ENCODE data around the gene NKAIN4.

Gene NKAIN4

GRCh38 chr20:63291811-63292210 is 37.5 kb upstream of the NKAIN4 start:
- no peaks in the 10 kb centered on the region for H3K36me3 ChIP-seq (replicated peaks; ENCODE audit: insufficient read depth, low read length)
- no peaks in the 10 kb centered on the region for H3K79me2 ChIP-seq (ENCODE audit: low read length)
- no peak overlapping the region for H3K4me2 ChIP-seq (ENCODE audit: low read depth, low read length)
- no peak overlapping the region for H3K9ac ChIP-seq (ENCODE audit: low read length)
- no peaks in the 10 kb centered on the region for H4K20me1 ChIP-seq (ENCODE audit: insufficient read depth, low read length)
- no peaks in the 10 kb centered on the region for H3K9me3 ChIP-seq (replicated peaks; ENCODE audit: insufficient read depth, low read length)
- peaks cover 51% of the 10 kb centered on the region for H3K27me3 ChIP-seq (replicated peaks; ENCODE audit: insufficient read depth, low read length)
- no peak overlapping the region for H3K27ac ChIP-seq (ENCODE audit: low read length)
- no peak overlapping the region for H3K4me3 ChIP-seq (ENCODE audit: low read length)
- TF ChIP-seq EZH2phosphoT487 (IDR thresholded peaks at IDR 0.05; ENCODE audit: low read length) (no peak), EZH2 (optimal IDR thresholded peaks at IDR 0.05; ENCODE audit: low read depth, low read length) (no peak), CTCF (IDR thresholded peaks at IDR 0.05; ENCODE audit: low read length) (no peak)
- H2AFZ ChIP-seq (ENCODE audit: low read length): no peak overlapping the region
- DNase-seq: no peak
- H3F3A ChIP-seq (ENCODE audit: insufficient read depth, low read length): no peaks in the 10 kb centered on the region
- H3K4me1 ChIP-seq (ENCODE audit: low read length): no peaks in the 10 kb centered on the region
- H3K9me2 ChIP-seq (replicated peaks; ENCODE audit: insufficient read depth, low read length): no peaks in the 10 kb centered on the region

- H3K4me3 ChIP-seq (ENCODE audit: low read length): no peak overlapping the region
- no peak overlapping the region for H3K27ac ChIP-seq (ENCODE audit: low read length)
- no peaks in the 10 kb centered on the region for H3K36me3 ChIP-seq (replicated peaks; ENCODE audit: insufficient read depth, low read length)
- H3K79me2 ChIP-seq (ENCODE audit: low read length): no peaks in the 10 kb centered on the region
- no peak for TF ChIP-seq EZH2 (optimal IDR thresholded peaks at IDR 0.05; ENCODE audit: low read depth, low read length)
- TF ChIP-seq CTCF (IDR thresholded peaks at IDR 0.05; ENCODE audit: low read length): peak; percentile 55
- H3K9ac ChIP-seq (ENCODE audit: low read length): no peak overlapping the region
- peak; percentile 26 for DNase-seq
- no peak overlapping the region for H2AFZ ChIP-seq (ENCODE audit: low read length)
- H3K4me2 ChIP-seq (ENCODE audit: low read depth, low read length): no peak overlapping the region
- peaks cover 41% of the 10 kb centered on the region for H3K27me3 ChIP-seq (replicated peaks; ENCODE audit: insufficient read depth, low read length)
- H4K20me1 ChIP-seq (ENCODE audit: insufficient read depth, low read length): no peaks in the 10 kb centered on the region
- no peaks in the 10 kb centered on the region for H3K9me2 ChIP-seq (replicated peaks; ENCODE audit: insufficient read depth, low read length)
- H3K4me1 ChIP-seq (ENCODE audit: low read length): no peaks in the 10 kb centered on the region
- no peaks in the 10 kb centered on the region for H3K9me3 ChIP-seq (replicated peaks; ENCODE audit: insufficient read depth, low read length)
- no peaks in the 10 kb centered on the region for H3F3A ChIP-seq (ENCODE audit: insufficient read depth, low read length)
Observed at GRCh38 chr20:63290677-63291472, 36.6 kb upstream of the NKAIN4 start.

GRCh38 chr20:63290136-63290676 is 35.9 kb upstream of the NKAIN4 start:
- H3K79me2 ChIP-seq (ENCODE audit: low read length): no peaks in the 10 kb centered on the region
- H3K4me3 ChIP-seq (ENCODE audit: low read length): no peak overlapping the region
- H3K4me1 ChIP-seq (ENCODE audit: low read length): no peaks in the 10 kb centered on the region
- H4K20me1 ChIP-seq (ENCODE audit: insufficient read depth, low read length): no peaks in the 10 kb centered on the region
- no peaks in the 10 kb centered on the region for H3F3A ChIP-seq (ENCODE audit: insufficient read depth, low read length)
- no peaks in the 10 kb centered on the region for H3K36me3 ChIP-seq (replicated peaks; ENCODE audit: insufficient read depth, low read length)
- DNase-seq: no peak
- H3K9me3 ChIP-seq (replicated peaks; ENCODE audit: insufficient read depth, low read length): no peaks in the 10 kb centered on the region
- no peak overlapping the region for H2AFZ ChIP-seq (ENCODE audit: low read length)
- peaks cover 35% of the 10 kb centered on the region for H3K27me3 ChIP-seq (replicated peaks; ENCODE audit: insufficient read depth, low read length)
- no peak overlapping the region for H3K4me2 ChIP-seq (ENCODE audit: low read depth, low read length)
- TF ChIP-seq EZH2phosphoT487 (IDR thresholded peaks at IDR 0.05; ENCODE audit: low read length) (no peak), EZH2 (optimal IDR thresholded peaks at IDR 0.05; ENCODE audit: low read depth, low read length) (no peak), CTCF (IDR thresholded peaks at IDR 0.05; ENCODE audit: low read length) (no peak)
- H3K27ac ChIP-seq (ENCODE audit: low read length): no peak overlapping the region
- H3K9me2 ChIP-seq (replicated peaks; ENCODE audit: insufficient read depth, low read length): no peaks in the 10 kb centered on the region
- no peak overlapping the region for H3K9ac ChIP-seq (ENCODE audit: low read length)
